ENCODE data around the gene FILIP1L. TPM values are rescaled to one million over a fixed set of nuclear protein-coding genes. Genes with fewer than 3 reads are reported as not detected.
A peak's percentile ranks its signal among the peaks of the same experiment; 100 is the strongest.

Gene FILIP1L
- total RNA-seq, 4 donors from 2014 or later, result 87.1 to 115 (median 99.6) TPM

- peak overlapping the region; percentile 53 to 93 (median 91) for H3K27ac ChIP-seq
- H3K27me3 ChIP-seq, result no peaks in the 10 kb centered on the region
- DNase-seq, result no peak
- H3K9me3 ChIP-seq, result no peaks in the 10 kb centered on the region
- H3K4me3 ChIP-seq, result no peak overlapping the region
- peaks cover 43 to 73% of the 10 kb centered on the region in 2 donors for H3K4me1 ChIP-seq
- in situ Hi-C loops (cut with MboI; ENCODE audit: low sequenced_read_pairs in 4 of 4) (no loop called here), intact Hi-C loops (cut with DNase I; ENCODE audit: low total_unique reads) (no loop called here)
- no peak for ATAC-seq
- H3K36me3 ChIP-seq, result peaks cover 0 to 6% of the 10 kb centered on the region in 2 donors
- no peak for TF ChIP-seq CTCF (IDR thresholded peaks at IDR 0.05 in 4 of 5, conservative IDR thresholded peaks at IDR 0.05 in 1 of 5)
- TF ChIP-seq POLR2A (IDR thresholded peaks at IDR 0.05), result no peak
These were observed 246.5 kb downstream of the FILIP1L start for GRCh38 chr3:99867594-99868310.

GRCh38 chr3:99866261-99866761, 248.0 kb downstream of the FILIP1L start:
- in situ Hi-C loops (cut with MboI; ENCODE audit: low sequenced_read_pairs in 4 of 4), result no loop called here
- H3K4me3 ChIP-seq, result peak overlapping the region in 1 of 4 donors; percentile 4

GRCh38 chr3:99865321-99865720, 249.0 kb downstream of the FILIP1L start:
- H3K4me1 ChIP-seq, result peaks cover 60 to 70% of the 10 kb centered on the region in 2 donors
- no peaks in the 10 kb centered on the region for H3K9me3 ChIP-seq
- no peak overlapping the region for H3K4me3 ChIP-seq
- ATAC-seq (no peak), DNase-seq (no peak)
- TF ChIP-seq CTCF (IDR thresholded peaks at IDR 0.05 in 4 of 5, conservative IDR thresholded peaks at IDR 0.05 in 1 of 5) (no peak), POLR2A (IDR thresholded peaks at IDR 0.05) (no peak)
- H3K27me3 ChIP-seq, result no peaks in the 10 kb centered on the region
- H3K27ac ChIP-seq, result peak overlapping the region; percentile 53 to 93 (median 91)
- intact Hi-C loops (cut with DNase I; ENCODE audit: low total_unique reads), result no loop called here
- in situ Hi-C loops (cut with MboI; ENCODE audit: low sequenced_read_pairs in 4 of 4), result no loop called here
- peaks cover 0 to 6% of the 10 kb centered on the region in 2 donors for H3K36me3 ChIP-seq

More at GRCh38 chr3:99866261-99866761, 248.0 kb downstream of the FILIP1L start:
- H3K27ac ChIP-seq, result peak overlapping the region; percentile 53 to 93 (median 91)
- intact Hi-C loops (cut with DNase I; ENCODE audit: low total_unique reads), result no loop called here
- no peaks in the 10 kb centered on the region for H3K27me3 ChIP-seq
- H3K4me1 ChIP-seq, result peaks cover 54 to 69% of the 10 kb centered on the region in 2 donors
- TF ChIP-seq CTCF (IDR thresholded peaks at IDR 0.05 in 4 of 5, conservative IDR thresholded peaks at IDR 0.05 in 1 of 5) (no peak), POLR2A (IDR thresholded peaks at IDR 0.05) (no peak)
- ATAC-seq (no peak), DNase-seq (no peak)
- H3K9me3 ChIP-seq, result no peaks in the 10 kb centered on the region
- H3K36me3 ChIP-seq, result peaks cover 0 to 6% of the 10 kb centered on the region in 2 donors

GRCh38 chr3:99864289-99864688, 250.0 kb downstream of the FILIP1L start:
- no peak for TF ChIP-seq POLR2A (IDR thresholded peaks at IDR 0.05)
- TF ChIP-seq CTCF (IDR thresholded peaks at IDR 0.05 in 4 of 5, conservative IDR thresholded peaks at IDR 0.05 in 1 of 5), result no peak
- Histone ChIP-seq H3K27me3 (no peaks in the 10 kb centered on the region), H3K4me1 (peaks cover 65 to 70% of the 10 kb centered on the region in 2 donors), H3K27ac (peak overlapping the region; percentile 19 to 93 (median 73)), H3K4me3 (no peak overlapping the region), H3K36me3 (peaks cover 0 to 6% of the 10 kb centered on the region in 2 donors), H3K9me3 (no peaks in the 10 kb centered on the region)
- ATAC-seq, result no peak
- intact Hi-C loops (cut with DNase I; ENCODE audit: low total_unique reads), result no loop called here
- no peak for DNase-seq
- in situ Hi-C loops (cut with MboI; ENCODE audit: low sequenced_read_pairs in 4 of 4), result no loop called here
